HepG2 (cell line): ENCODE data around the gene ALCAM. TPM values are rescaled to one million over a fixed set of nuclear protein-coding genes. Genes with fewer than 3 reads are reported as not detected.

Experiments
- ATAC-seq: fragments of 200-7000 bp; cut with Tn5 transposase; 3 replicates; pipeline ENCODE4 v1.9.1; 2020; ENCODE audit warnings: mild to moderate bottlenecking, moderate library complexity
- BruUV-seq: library from RNA; stranded (reverse); fragments of 400-500 nt; replicated peaks from 2 replicates; lab custom pipeline; 2021; lab: Mats Ljungman, UMichigan
- CTCF ChIA-PET: fragments of 300-600 bp; formaldehyde crosslinking; extraction: SDS; loops from one replicate; lab custom pipeline; 2021; ENCODE audit warnings: low total read pairs, inconsistent platforms, low intra/inter-chr PET ratio; lab: Yijun Ruan, JAX
- POLR2A ChIA-PET: fragments of 350-600 bp; sonication (Branson Sonifier 250); formaldehyde crosslinking; loops from one replicate; lab custom pipeline; 2020; ENCODE audit warnings: antibody characterized with exemption, inconsistent platforms; lab: Yijun Ruan, JAX
- DNase-seq: peaks from one replicate; pipeline ENCODE4 v3.0.0-alpha.2; 2015; ENCODE audit warnings: low spot score
- FAIRE-seq: peaks from 3 replicates; lab custom pipeline; 2011; peaks lifted over from hg19 to GRCh38; lab: Jason Lieb, UNC
- H2AFZ ChIP-seq: one replicate; pipeline ENCODE4 v1.6.1; 2011; ENCODE audit warnings: low read length, inconsistent platforms
- H3K27ac ChIP-seq: fragments of 300-600 bp; 3 replicates; pipeline ENCODE4 v1.8.0; 2011; ENCODE audit warnings: mixed run types, mild to moderate bottlenecking, mixed read lengths, low read length, inconsistent platforms; ENCODE audit not compliant: insufficient read depth; ENCODE audit errors: extremely low read length
- H3K27me3 ChIP-seq, 2 experiments: fragments of 200-600 bp in 1 of 2; 2 replicates in 1 of 2; 3 replicates in 1 of 2; pipeline versions ENCODE4 v1.6.0 to v1.8.0; 2011; ENCODE audit warnings: low read length in 2 of 2, mild to moderate bottlenecking in 2 of 2, moderate library complexity in 2 of 2, inconsistent platforms in 1 of 2; ENCODE audit not compliant: insufficient read depth in 2 of 2, control insufficient read depth in 1 of 2
- H3K36me3 ChIP-seq, 2 experiments: fragments of 200-600 bp in 1 of 2; replicated peaks in 1 of 2; 2 replicates in 1 of 2; 3 replicates in 1 of 2; pipeline versions ENCODE4 v1.5.1 to v1.8.0; 2011; ENCODE audit warnings: low read length in 2 of 2, inconsistent platforms in 1 of 2; ENCODE audit not compliant: insufficient read depth in 2 of 2, control insufficient read depth in 1 of 2
- H3K4me1 ChIP-seq: 2 replicates; pipeline ENCODE4 v1.5.1; 2012; ENCODE audit warnings: low read length, inconsistent platforms; ENCODE audit not compliant: insufficient read depth
- H3K4me2 ChIP-seq: 2 replicates; pipeline ENCODE4 v1.6.0; 2011; ENCODE audit warnings: low read depth, low read length, inconsistent platforms
- H3K4me3 ChIP-seq, 3 experiments: fragments of 200-600 bp in 1 of 3; sonication (generic), shearing (Covaris generic) in 1 of 3; replicated peaks in 1 of 3; 2 replicates each; pipeline ENCODE4 v1.5.1; 2011 to 2016; ENCODE audit warnings: low read length in 3 of 3, inconsistent platforms in 2 of 3, low read depth in 2 of 3, mild to moderate bottlenecking in 2 of 3, control low read depth in 1 of 3, mixed read lengths in 1 of 3; ENCODE audit not compliant: insufficient read depth in 1 of 3
- H3K79me2 ChIP-seq: one replicate; pipeline ENCODE4 v1.6.1; 2011; ENCODE audit warnings: low read length, inconsistent platforms; ENCODE audit not compliant: insufficient read depth
- H3K9ac ChIP-seq: 2 replicates; pipeline ENCODE4 v1.6.0; 2011; ENCODE audit warnings: mild to moderate bottlenecking, low read depth, low read length, inconsistent platforms; ENCODE audit not compliant: insufficient read depth
- H3K9me3 ChIP-seq: 2 replicates; pipeline ENCODE4 v1.5.1; 2012; ENCODE audit warnings: mild to moderate bottlenecking, low read length
- H4K20me1 ChIP-seq: 2 replicates; pipeline ENCODE4 v1.6.0; 2011; ENCODE audit warnings: inconsistent platforms, mild to moderate bottlenecking, low read length, moderate library complexity; ENCODE audit not compliant: insufficient read depth
- AFF4 ChIP-seq: sonication (generic); formaldehyde crosslinking; IDR thresholded peaks from 2 replicates; pipeline ENCODE4 v1.4.0; 2020; ENCODE audit warnings: missing genetic modification reagents
- ATF5 ChIP-seq: sonication (generic); formaldehyde crosslinking; IDR thresholded peaks from 2 replicates; pipeline ENCODE4 v1.4.0; 2020; ENCODE audit warnings: mild to moderate bottlenecking, low read depth, missing genetic modification reagents
- CSRNP1 ChIP-seq: sonication (generic); formaldehyde crosslinking; IDR thresholded peaks from 2 replicates; pipeline ENCODE4 v1.8.1; 2023; ENCODE audit warnings: mild to moderate bottlenecking, missing genetic modification reagents
- ELF1 ChIP-seq: sonication (generic); formaldehyde crosslinking; IDR thresholded peaks from 2 replicates; pipeline ENCODE4 v1.4.0; 2020; ENCODE audit warnings: missing genetic modification reagents
- GATAD2A ChIP-seq: IDR thresholded peaks from 2 replicates; pipeline ENCODE4 v1.6.1; 2016
- HNF4A ChIP-seq: sonication (generic); formaldehyde crosslinking; IDR thresholded peaks from 2 replicates; pipeline ENCODE4 v1.4.0; 2020; ENCODE audit warnings: missing genetic modification reagents
- RFXAP ChIP-seq: sonication (generic); formaldehyde crosslinking; IDR thresholded peaks from 2 replicates; pipeline ENCODE4 v1.4.0; 2020; ENCODE audit warnings: missing genetic modification reagents, borderline replicate concordance
- SMAD3 ChIP-seq: sonication (generic); formaldehyde crosslinking; IDR thresholded peaks from 2 replicates; pipeline ENCODE4 v1.4.0; 2020; ENCODE audit warnings: missing genetic modification reagents
- TFDP1 ChIP-seq: IDR thresholded peaks from 2 replicates; pipeline ENCODE4 v1.6.1; 2016; ENCODE audit warnings: missing compliant biosample characterization, missing genetic modification reagents, borderline replicate concordance
- ZEB1 ChIP-seq: IDR thresholded peaks from 2 replicates; pipeline ENCODE4 v1.6.1; 2012; ENCODE audit warnings: mild to moderate bottlenecking, low read depth, inconsistent platforms; ENCODE audit not compliant: insufficient replicate concordance
- ZFP62 ChIP-seq: sonication (generic); formaldehyde crosslinking; IDR thresholded peaks from 2 replicates; pipeline ENCODE4 v1.4.0; 2020; ENCODE audit warnings: missing genetic modification reagents
- ZNF121 ChIP-seq: sonication (generic); formaldehyde crosslinking; IDR thresholded peaks from 2 replicates; pipeline ENCODE4 v1.5.0; 2020; ENCODE audit warnings: mild to moderate bottlenecking, missing genetic modification reagents
- WGBS: methylation state at CpG from one replicate; pipeline ENCODE4 v1.1.6; 2017; ENCODE audit warnings: low lambda C conversion rate; 5-methylcytosine and 5-hydroxymethylcytosine counted together
- in situ Hi-C: cut with HindIII; loops from 2 replicates; pipeline ENCODE4 v1.10.0; 2017; ENCODE audit warnings: low pct_unique_long_range_greater_than_20kb; ENCODE audit not compliant: extremely low pct_ligation_motif_present
- intact Hi-C: fragments of 100-400 bp; cut with micrococcal nuclease; formaldehyde crosslinking; loops from one replicate; pipeline ENCODE4 v1.10.0; 2022; ENCODE audit not compliant: unreplicated experiment
- polyA plus RNA-seq, 8 experiments: library from polyadenylated mRNA; depleted of rRNA in 3 of 8; stranded (reverse) in 7 of 8; unstranded in 1 of 8; fragments of >200 nt; fragmentation: Illumina TruSeq in 4 of 8; extraction: Trizol in 4 of 8; gene quantifications; 2 replicates each; pipeline versions ENCODE4 v1.2.1 to v1.2.3, GENCODE V29; 2011 to 2016; ENCODE audit warnings: low read depth in 4 of 8, missing spikeins in 1 of 8, mixed read lengths in 1 of 8; ENCODE audit not compliant: insufficient read depth in 1 of 8
- total RNA-seq, 5 experiments: library from RNA; depleted of rRNA; stranded (reverse); fragments of >200 nt; fragmentation: Illumina TruSeq; extraction: Trizol; gene quantifications; 2 replicates each; pipeline ENCODE4 v1.2.3, GENCODE V29; 2016; ENCODE audit warnings: low read depth in 1 of 5

The ALCAM gene
- total and polyA plus RNA-seq, 2 of the 13 experiments (the other 11 are each of a cell fraction or from before 2014, with no cell fraction given), result 26.0 to 33.1 TPM

GRCh38 chr3:105564546-105565288 lies 198.0 kb downstream of the ALCAM start:
- Histone ChIP-seq H2AFZ (no peak overlapping the region), H3K79me2 (no peaks in the 10 kb centered on the region), H3K9ac (no peak overlapping the region), H3K36me3 (no peaks in the 10 kb centered on the region), H3K9me3 (no peaks in the 10 kb centered on the region), H3K4me3 (no peak overlapping the region), H3K27ac (no peak overlapping the region), H3K4me2 (no peak overlapping the region), H4K20me1 (no peaks in the 10 kb centered on the region), H3K4me1 (peaks cover 8% of the 10 kb centered on the region)
- ChIA-PET POLR2A (no interaction called here), CTCF (no interaction called here)
- intact Hi-C loops, result no loop called here
- FAIRE-seq (no peak), ATAC-seq (peak; percentile 35; the same call in 2 of the 3 replicates), DNase-seq (no peak)
- no TSS peak for BruUV-seq
- 89% methylated on average over 6 of the region's 6 CpGs for WGBS
- in situ Hi-C loops, result no loop called here
- no peak for TF ChIP-seq TFDP1 (CRISPR knock-in tag)
- TF ChIP-seq CSRNP1 (CRISPR knock-in tag), result no peak
- no peak for TF ChIP-seq GATAD2A (CRISPR knock-in tag)
- TF ChIP-seq AFF4 (CRISPR knock-in tag), result no peak
- no peak for TF ChIP-seq ZEB1
- no peak for TF ChIP-seq SMAD3 (CRISPR knock-in tag)
- TF ChIP-seq ZFP62 (CRISPR knock-in tag), result no peak
- peak; percentile 95 for TF ChIP-seq ZNF121 (CRISPR knock-in tag)
- 0 out of 2 replicates have a peak, but pooled peaks have one; percentile 26 for TF ChIP-seq HNF4A (CRISPR knock-in tag)
- TF ChIP-seq ATF5, result no peak
- no peak for TF ChIP-seq RFXAP (CRISPR knock-in tag)
- no peak for TF ChIP-seq ELF1 (CRISPR knock-in tag)
- TF ChIP-seq, all 625 proteins: peak for 2
- no peaks in the 10 kb centered on the region for H3K27me3 ChIP-seq
